GM10266 (cell line): ENCODE measurements around the gene SIN3A.
"Not testable (repeated sequence)": the region's sequence is repeated elsewhere in the genome, so short reads cannot be mapped to it uniquely, and the experiment has no call there.

Experiments used
- DNase-seq: peaks from one replicate; pipeline ENCODE4 v3.0.0; 2012; ENCODE audit errors: extremely low spot score
- TF ChIP-seq, protein P1 (sequence below): IDR thresholded peaks from 2 replicates; pipeline ENCODE4 v1.5.1; 2012; ENCODE audit warnings: mild to moderate bottlenecking, low read depth; ENCODE audit not compliant: control insufficient read depth, insufficient read depth; ENCODE audit errors: missing control alignments

Gene SIN3A

DNA sequence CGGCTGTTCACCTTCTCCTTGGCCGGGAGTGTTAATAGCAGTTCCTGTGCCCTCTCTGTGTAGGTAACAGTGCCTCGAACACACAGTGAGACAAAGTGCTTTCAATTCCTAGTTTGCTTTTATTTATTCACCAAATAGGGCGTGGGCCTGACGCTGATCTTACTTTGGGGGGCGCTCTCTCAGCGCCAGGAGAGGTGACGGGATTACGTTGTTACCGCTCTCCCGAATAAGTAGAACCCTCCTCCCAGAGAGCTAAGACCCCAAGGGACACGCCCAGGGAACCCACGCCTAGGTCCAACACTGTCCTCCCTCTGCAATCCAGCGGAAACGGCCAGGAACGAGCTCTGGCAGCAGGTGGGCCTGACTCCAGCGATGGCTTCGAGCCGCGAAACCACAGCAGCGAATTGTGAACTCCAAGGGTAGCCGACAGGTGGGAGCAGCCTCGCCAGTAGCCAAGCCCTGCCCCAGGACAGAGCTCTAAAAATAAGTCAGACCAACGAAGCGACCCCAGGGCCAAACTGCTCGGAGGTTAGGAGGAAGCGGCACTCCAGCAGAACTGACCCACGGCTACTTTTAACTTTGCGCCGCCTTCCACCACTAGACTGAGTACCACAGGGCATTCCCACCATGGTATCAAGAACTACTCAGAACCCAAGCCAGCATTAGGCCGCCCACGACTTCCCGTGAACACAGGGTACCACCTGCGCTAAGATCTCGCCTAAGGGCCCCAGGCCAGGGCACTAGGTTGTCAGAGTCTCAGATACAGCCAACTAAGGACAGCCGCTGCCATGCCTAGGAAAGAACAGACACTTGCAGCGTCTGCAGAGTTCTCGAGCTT lies 1.6 kb upstream of the SIN3A start:
- DNase-seq: no peak
- TF ChIP-seq, protein P1, sequence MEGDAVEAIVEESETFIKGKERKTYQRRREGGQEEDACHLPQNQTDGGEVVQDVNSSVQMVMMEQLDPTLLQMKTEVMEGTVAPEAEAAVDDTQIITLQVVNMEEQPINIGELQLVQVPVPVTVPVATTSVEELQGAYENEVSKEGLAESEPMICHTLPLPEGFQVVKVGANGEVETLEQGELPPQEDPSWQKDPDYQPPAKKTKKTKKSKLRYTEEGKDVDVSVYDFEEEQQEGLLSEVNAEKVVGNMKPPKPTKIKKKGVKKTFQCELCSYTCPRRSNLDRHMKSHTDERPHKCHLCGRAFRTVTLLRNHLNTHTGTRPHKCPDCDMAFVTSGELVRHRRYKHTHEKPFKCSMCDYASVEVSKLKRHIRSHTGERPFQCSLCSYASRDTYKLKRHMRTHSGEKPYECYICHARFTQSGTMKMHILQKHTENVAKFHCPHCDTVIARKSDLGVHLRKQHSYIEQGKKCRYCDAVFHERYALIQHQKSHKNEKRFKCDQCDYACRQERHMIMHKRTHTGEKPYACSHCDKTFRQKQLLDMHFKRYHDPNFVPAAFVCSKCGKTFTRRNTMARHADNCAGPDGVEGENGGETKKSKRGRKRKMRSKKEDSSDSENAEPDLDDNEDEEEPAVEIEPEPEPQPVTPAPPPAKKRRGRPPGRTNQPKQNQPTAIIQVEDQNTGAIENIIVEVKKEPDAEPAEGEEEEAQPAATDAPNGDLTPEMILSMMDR: peak; percentile 49

DNA sequence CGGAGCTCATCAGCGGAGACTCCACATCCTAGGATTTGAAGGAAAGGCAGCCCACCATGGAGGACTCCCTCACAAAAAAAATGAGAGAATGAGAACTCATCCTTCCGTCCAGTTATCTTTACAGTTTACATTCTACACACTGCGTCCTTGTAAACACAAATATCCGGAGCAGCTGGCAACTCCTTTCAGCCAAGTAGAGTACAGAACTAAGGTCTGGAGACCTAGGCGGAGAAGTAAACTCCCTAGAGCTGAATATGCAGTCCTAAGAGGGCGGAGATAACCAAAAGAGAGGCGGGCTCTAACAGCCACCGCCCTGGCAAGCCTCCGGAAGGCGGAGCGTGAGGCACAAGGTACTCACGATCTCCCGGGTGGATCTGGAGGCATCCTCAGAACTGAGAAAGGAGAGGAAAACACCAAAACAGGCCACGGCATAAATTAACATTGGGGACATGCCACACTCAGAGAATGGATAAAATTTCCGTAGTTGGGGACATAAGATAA lies 924 bp upstream of the SIN3A start:
- DNase-seq: peak; percentile 57
- TF ChIP-seq, protein P1: no peak

DNA sequence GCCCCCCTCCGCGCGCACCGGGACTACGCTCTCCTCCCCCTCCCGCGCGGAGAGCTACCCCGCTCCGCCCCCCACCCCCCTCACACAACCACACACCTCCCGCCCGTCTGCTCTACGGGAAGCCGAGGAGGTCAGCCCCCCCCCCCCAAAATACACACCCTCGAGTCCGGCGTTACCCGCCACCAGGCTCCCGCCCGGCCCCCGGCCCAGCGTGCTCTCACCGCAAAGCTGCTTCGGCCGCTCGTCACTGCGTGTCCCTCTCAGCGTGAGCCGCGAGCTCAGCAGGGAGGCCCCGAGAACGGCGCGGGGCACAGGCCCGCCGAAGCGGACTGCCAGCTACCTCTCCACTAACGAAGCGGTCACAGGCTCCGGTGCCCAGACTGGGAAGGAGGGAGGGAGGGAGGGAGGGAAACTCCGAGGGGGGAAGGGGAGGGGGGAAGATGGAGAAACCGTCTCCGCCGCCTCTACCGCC lies 252 bp downstream of the SIN3A start:
- DNase-seq: no peak
- TF ChIP-seq, protein P1: no peak

DNA sequence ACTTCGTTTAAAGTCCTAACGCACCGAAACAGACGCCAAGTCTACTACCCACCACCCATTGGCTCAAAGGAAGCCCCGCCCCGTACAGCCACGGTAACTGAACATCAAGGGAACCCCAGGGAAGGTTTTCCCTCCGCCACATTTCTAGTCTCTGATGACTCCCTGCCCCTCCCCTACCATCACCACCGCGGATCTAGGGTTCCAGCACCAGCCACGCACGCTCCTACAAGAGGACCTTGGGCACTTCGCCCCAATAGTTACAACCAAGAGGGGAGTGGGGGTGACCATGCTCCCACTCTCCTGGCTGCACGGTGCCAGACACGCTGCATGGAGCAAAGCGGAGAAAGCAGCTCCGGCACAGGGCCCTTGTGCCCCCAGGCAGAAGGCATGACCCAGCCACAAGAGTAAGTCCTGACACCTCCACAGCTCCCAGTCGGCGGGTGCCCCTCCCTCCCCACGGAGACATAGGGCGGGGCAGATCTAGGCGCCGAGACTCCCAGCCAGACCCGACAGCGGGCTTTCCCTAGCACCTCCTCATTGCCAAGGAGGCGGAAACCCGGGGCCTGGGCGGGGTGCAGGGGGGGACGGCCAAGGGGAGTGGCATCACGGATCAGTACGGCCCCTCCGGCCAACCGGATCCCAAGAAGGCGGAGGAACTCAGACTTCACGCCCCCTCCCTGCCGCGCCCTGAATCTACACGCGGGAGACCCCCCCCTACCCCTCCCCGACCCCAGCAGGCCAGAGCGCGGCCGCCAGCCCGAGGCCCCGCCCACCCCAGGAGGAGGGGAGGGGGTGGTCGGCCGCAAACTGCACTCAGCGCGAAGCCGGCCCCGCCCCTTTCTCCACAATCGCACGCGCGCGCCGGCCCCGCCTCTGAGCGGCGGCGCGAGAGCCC lies 936 bp downstream of the SIN3A start:
- TF ChIP-seq, protein P1: no peak

DNA sequence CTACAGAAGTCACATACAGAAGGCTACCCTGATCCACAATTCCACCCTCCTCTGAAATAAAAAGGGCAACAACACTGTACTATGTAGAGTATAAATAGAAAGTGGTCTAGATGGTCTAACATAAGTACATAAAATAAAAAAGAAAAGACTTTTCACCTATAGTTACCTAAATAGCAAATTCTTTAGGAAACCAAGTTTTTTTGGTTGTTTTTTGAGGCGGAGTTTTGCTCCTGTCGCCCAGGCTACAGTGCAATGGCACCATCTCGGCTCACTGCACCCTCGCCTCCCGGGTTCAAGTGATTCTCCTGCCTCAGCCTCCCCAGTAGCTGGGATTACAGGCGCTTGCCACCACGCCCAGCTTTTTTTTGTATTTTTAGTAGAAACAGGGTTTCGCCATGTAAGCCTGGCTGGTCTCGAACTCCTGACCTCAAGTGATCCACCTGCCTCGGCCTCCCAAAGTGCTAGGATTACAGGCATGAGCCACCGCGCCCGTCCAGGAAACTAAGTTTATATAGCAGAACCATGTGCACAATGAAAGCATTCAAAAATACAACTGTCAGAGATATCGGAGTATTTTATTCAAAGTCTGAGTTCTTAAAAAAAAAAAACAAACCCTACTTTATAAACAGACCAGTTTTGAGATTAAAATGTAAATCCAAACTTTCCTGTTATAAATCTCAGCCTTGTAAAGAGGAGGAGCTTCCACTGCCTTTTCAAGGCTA lies 1.7 kb downstream of the SIN3A start:
- DNase-seq: no peak
- TF ChIP-seq, protein P1: no peak

More for the DNA sequence above, 936 bp downstream of the SIN3A start:
- DNase-seq: peak; percentile 84

DNA sequence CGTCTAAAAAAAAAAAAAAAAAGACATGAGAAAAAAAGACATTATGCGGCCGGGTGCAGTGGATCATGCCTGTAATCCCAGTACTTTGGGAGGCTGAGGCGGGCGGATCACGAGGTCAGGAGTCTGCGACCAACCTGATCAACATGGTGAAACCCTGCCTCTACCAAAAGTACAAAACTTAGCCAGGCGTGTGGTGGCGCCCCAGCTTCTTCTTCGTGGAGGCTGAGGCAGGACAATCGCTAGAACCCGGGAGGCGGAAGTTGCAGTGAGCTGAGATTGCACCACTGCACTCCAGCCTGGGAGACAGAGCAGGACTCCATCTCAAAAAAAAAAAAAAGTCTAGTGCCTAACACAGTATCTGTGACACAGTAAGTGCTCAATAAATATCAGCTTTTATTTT lies 3.3 kb downstream of the SIN3A start:
- not testable (repeated sequence) for DNase-seq

DNA sequence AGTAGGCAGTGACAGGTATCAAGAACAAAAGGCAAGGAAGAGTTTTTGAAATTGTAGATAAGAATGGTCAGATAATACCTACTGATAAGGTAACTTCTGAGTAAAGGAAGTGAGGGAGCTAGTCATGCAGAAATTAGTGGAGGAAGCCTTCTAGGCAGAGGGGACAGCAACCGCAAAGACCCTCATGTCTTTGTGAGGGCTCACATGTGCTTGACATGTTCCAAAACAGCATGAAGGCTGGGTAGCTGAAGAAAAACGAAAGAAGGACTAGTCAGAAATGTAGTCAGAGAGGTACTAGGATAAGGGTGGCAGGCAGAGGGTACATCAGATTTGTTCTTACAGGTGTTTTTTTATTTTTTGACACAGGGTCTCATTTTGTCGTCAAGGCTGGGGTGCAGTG lies 5.3 kb downstream of the SIN3A start:
- TF ChIP-seq, protein P1: no peak
- DNase-seq: no peak

DNA sequence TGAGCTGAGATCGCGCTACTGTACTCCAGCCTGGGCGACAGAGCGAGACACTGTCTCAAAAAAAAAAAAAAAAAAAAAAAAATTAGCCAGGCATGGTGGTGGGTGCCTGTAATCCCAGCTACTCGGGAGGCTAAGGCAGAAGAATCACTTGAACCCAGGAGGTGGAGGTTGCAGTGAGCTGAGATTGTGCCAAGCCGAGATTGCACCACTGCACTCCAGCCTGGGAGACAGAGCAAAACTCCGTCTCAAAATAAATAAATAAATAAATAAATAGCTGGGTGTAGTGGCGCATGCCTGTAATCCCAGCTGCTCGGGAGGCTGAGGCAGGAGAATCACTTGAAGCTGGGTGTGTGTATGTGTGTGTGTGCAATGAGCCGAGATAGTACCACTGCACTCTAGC lies 6.2 kb downstream of the SIN3A start:
- not testable (repeated sequence) for DNase-seq

DNA sequence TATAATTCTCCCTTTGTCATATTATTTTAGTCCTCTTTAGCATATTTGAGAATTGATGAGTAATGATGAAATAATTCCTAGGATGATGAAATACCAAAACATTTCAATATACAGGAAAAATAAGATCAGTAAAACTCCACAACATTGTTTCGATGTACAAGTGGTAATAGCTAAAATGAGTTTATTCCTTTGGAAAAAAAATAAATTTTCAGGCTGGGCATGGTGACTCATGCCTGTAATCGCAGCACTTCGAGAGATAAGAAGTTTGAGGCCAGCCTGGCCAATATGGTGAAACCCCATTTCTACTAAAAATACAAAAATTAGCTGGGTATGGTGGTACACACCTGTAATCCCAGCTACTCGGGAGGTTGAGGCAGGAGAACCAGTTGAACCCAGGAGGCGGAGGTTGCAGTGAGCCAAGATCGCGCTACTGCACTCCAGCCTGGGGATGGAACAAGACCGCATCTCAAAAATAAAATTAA lies 7.5 kb downstream of the SIN3A start:
- DNase-seq: not testable (repeated sequence)
